ENCODE measurements around the gene SLC39A9. TPM values are rescaled to one million over a fixed set of nuclear protein-coding genes. Genes with fewer than 3 reads are reported as not detected.

Gene SLC39A9
- total and polyA plus RNA-seq, 4 donors: 20.5 to 74.9 (median 43.4) TPM

DNA sequence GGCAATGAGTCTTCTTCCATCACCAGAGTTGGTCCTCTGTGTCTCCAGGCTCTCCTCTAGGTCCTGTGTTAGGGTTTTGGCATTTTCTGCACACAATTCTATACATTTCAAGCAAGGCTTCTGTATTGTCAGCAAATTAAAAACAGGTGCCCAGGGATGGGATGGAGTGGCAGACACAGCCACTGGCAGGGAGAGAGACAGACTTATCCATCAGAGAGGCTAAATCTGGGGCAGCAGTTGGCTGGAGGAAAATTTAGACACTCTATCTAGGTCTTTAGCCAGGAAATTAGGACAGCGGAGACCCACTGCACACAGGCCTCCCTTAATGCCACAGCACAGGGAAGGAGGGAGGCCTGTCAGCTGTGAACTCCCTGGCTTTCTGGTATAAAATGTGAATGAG lies 106.3 kb downstream of the SLC39A9 start:
- 98 to 100% methylated on average over 1 of the region's 1 CpG for WGBS, 2 donors
- Histone ChIP-seq H3K27me3 (ENCODE audit: control insufficient read depth in 3 of 3, insufficient read depth in 3 of 3, low read length in 2 of 3) (no peaks in the 10 kb centered on the region), H3K36me3 (ENCODE audit: control insufficient read depth in 4 of 4, insufficient read depth in 4 of 4, low read length in 4 of 4) (no peaks in the 10 kb centered on the region), H3K9ac (ENCODE audit: insufficient read depth in 1 of 2, low read length in 2 of 2) (no peak overlapping the region), H3K4me3 (no peak overlapping the region), H3K9me3 (ENCODE audit: control insufficient read depth in 4 of 4, insufficient read depth in 3 of 4, low read length in 3 of 4) (no peaks in the 10 kb centered on the region), H3K4me1 (ENCODE audit: control insufficient read depth in 5 of 5, insufficient read depth in 5 of 5, low read length in 5 of 5) (peaks cover 0 to 12% (median 0%) of the 10 kb centered on the region in 5 donors), H3K27ac (ENCODE audit: low read depth in 1 of 2, low read length in 1 of 2) (no peak overlapping the region)
- TF ChIP-seq, protein P1, sequence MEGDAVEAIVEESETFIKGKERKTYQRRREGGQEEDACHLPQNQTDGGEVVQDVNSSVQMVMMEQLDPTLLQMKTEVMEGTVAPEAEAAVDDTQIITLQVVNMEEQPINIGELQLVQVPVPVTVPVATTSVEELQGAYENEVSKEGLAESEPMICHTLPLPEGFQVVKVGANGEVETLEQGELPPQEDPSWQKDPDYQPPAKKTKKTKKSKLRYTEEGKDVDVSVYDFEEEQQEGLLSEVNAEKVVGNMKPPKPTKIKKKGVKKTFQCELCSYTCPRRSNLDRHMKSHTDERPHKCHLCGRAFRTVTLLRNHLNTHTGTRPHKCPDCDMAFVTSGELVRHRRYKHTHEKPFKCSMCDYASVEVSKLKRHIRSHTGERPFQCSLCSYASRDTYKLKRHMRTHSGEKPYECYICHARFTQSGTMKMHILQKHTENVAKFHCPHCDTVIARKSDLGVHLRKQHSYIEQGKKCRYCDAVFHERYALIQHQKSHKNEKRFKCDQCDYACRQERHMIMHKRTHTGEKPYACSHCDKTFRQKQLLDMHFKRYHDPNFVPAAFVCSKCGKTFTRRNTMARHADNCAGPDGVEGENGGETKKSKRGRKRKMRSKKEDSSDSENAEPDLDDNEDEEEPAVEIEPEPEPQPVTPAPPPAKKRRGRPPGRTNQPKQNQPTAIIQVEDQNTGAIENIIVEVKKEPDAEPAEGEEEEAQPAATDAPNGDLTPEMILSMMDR (IDR thresholded peaks at IDR 0.05; ENCODE audit: control extremely low read depth, extremely low read depth): no peak
- DNase-seq (no peak), ATAC-seq (ENCODE audit: insufficient read depth, low FRiP score) (no peak)

DNA sequence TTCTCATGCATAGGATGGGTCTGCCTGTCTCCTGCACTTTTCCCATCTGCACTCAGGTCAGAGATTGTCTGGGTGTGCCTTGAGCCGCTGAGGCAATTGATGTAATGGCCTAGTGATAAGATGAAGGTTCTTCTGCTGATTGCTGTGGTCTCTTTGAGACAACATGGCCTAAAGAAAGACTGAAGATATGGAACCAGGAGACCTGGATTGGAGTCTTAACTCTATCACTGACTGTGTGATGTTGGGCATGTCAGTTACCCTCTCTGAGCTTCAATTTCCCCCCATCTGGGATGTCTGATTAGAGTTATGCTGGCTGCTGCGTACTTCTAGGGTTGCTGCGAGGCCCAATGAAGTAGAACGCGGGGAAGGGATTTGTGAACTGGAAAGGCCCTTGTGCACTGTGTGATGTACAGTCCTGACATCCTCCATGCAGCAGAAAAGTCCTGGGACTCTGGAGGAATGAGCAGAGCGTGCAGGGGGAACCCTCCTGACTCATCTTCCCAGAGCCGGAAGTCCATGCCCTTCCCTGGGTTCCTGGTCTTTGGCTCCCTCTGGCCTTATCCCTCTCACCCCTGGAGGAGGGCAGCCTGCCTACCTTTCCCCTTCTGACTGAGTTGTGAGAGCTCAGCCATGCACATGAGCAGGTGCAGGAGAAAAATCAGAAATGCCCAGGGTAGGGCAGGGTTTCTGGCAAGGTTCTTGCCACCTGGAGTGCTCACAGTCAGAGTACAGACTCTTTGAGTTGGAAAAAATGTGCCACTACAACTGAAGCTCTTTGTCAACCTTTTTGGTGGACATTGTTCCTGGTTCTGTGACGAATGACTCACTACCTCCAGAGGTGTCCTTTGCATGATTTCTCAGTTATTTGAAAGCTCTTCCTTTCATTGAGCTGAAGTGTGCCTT lies 107.1 kb downstream of the SLC39A9 start:
- Histone ChIP-seq H3K9ac (ENCODE audit: insufficient read depth in 1 of 2, low read length in 2 of 2) (no peak overlapping the region), H3K27ac (ENCODE audit: low read depth in 1 of 2, low read length in 1 of 2) (peak overlapping the region in 1 of 2 donors; percentile 26), H3K36me3 (ENCODE audit: control insufficient read depth in 4 of 4, insufficient read depth in 4 of 4, low read length in 4 of 4) (no peaks in the 10 kb centered on the region), H3K4me3 (no peak overlapping the region), H3K9me3 (ENCODE audit: control insufficient read depth in 4 of 4, insufficient read depth in 3 of 4, low read length in 3 of 4) (no peaks in the 10 kb centered on the region), H3K27me3 (ENCODE audit: control insufficient read depth in 3 of 3, insufficient read depth in 3 of 3, low read length in 2 of 3) (no peaks in the 10 kb centered on the region), H3K4me1 (ENCODE audit: control insufficient read depth in 5 of 5, insufficient read depth in 5 of 5, low read length in 5 of 5) (peaks cover 0 to 12% (median 0%) of the 10 kb centered on the region in 5 donors)
- 83 to 93% methylated on average over 8 of the region's 8 CpGs for WGBS, 2 donors
- TF ChIP-seq, protein P1 (IDR thresholded peaks at IDR 0.05; ENCODE audit: control extremely low read depth, extremely low read depth): no peak
- ATAC-seq (ENCODE audit: insufficient read depth, low FRiP score) (peak; percentile 68), DNase-seq (no peak)

DNA sequence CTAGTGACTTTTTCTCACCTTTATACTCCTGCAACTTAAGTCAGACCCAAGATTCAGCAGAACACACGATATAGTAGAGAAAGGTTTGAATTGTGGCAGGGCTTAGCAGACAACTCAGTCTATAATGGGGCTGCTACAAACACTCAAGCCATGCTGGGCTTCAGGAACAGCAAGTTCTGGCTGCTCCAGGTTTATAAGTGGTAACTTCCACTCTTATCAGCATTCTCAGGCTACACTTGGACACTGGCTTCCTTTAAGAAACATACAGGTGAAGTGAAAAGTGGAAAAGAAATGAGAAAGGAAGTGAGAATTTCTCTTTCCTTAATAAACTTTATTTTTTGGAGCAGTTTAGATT lies 107.7 kb downstream of the SLC39A9 start:
- H3K36me3 ChIP-seq (ENCODE audit: control insufficient read depth in 4 of 4, insufficient read depth in 4 of 4, low read length in 4 of 4): no peaks in the 10 kb centered on the region
- no peak overlapping the region for H3K9ac ChIP-seq (ENCODE audit: insufficient read depth in 1 of 2, low read length in 2 of 2)
- no peak for ATAC-seq (ENCODE audit: insufficient read depth, low FRiP score)
- no peak for DNase-seq
- no peaks in the 10 kb centered on the region for H3K27me3 ChIP-seq (ENCODE audit: control insufficient read depth in 3 of 3, insufficient read depth in 3 of 3, low read length in 2 of 3)
- peak overlapping the region in 1 of 2 donors; percentile 39 for H3K27ac ChIP-seq (ENCODE audit: low read depth in 1 of 2, low read length in 1 of 2)
- H3K4me3 ChIP-seq: no peak overlapping the region
- 44 to 61% methylated on average over 1 of the region's 1 CpG for WGBS, 2 donors
- peaks cover 0 to 10% (median 0%) of the 10 kb centered on the region in 5 donors for H3K4me1 ChIP-seq (ENCODE audit: control insufficient read depth in 5 of 5, insufficient read depth in 5 of 5, low read length in 5 of 5)
- no peaks in the 10 kb centered on the region for H3K9me3 ChIP-seq (ENCODE audit: control insufficient read depth in 4 of 4, insufficient read depth in 3 of 4, low read length in 3 of 4)
- TF ChIP-seq, protein P1 (IDR thresholded peaks at IDR 0.05; ENCODE audit: control extremely low read depth, extremely low read depth): no peak

Other genes starting within 250 kb of the SLC39A9 start
- gene DCAF5, start 245.6 kb upstream of the SLC39A9 start, total RNA-seq: 10 to 100 TPM; 42.2 to 50.4 TPM
- 10 to 100 TPM; 20.2 TPM for gene DCAF5, start 245.6 kb upstream of the SLC39A9 start, polyA plus RNA-seq
- 10 to 100 TPM; 19.7 to 25.7 TPM for gene EXD2, start 207.2 kb upstream of the SLC39A9 start, total RNA-seq
- gene EXD2, start 207.2 kb upstream of the SLC39A9 start, polyA plus RNA-seq: 1 to 10 TPM; 9.0 to 10.0 TPM
- gene GALNT16, start 138.5 kb upstream of the SLC39A9 start, total RNA-seq: 1 to 10 TPM; 1.5 to 4.1 TPM
- 1 to 10 TPM in 1 of 2 donors, under 1 TPM in 1; 0.27 to 1.3 TPM for gene GALNT16, start 138.5 kb upstream of the SLC39A9 start, polyA plus RNA-seq
- gene ERH, start 393 bp upstream of the SLC39A9 start, total RNA-seq: 100 to 1,000 TPM in 1 of 2 donors, 10 to 100 TPM in 1; 69.1 to 138 TPM
- gene ERH, start 393 bp upstream of the SLC39A9 start, polyA plus RNA-seq: 100 to 1,000 TPM; 139 to 203 TPM
- gene PLEKHD1, start 86.0 kb downstream of the SLC39A9 start, total RNA-seq: under 1 TPM in 1 of 2 donors, not detected in 1; 0.83 TPM
- gene PLEKHD1, start 86.0 kb downstream of the SLC39A9 start, polyA plus RNA-seq: under 1 TPM; 0.11 to 0.33 TPM
- gene CCDC177, start 176.2 kb downstream of the SLC39A9 start, total RNA-seq: not detected
- under 1 TPM in 1 of 2 donors, not detected in 1; 0.01 TPM for gene CCDC177, start 176.2 kb downstream of the SLC39A9 start, polyA plus RNA-seq
- gene SUSD6, start 212.9 kb downstream of the SLC39A9 start, total RNA-seq: 10 to 100 TPM; 51.3 to 75.1 TPM
- 10 to 100 TPM; 16.0 to 70.7 TPM for gene SUSD6, start 212.9 kb downstream of the SLC39A9 start, polyA plus RNA-seq

Measured in lung (tissue), 12 donors.